HG02759 (cell line): ENCODE results near the gene TKFC.

Experiments used
- ATAC-seq: cut with Tn5 transposase; IDR thresholded peaks from one replicate; pipeline ENCODE4 v1.9.1; 2021; ENCODE audit warnings: mild to moderate bottlenecking, moderate library complexity; ENCODE audit not compliant: unreplicated experiment

TKFC gene

DNA sequence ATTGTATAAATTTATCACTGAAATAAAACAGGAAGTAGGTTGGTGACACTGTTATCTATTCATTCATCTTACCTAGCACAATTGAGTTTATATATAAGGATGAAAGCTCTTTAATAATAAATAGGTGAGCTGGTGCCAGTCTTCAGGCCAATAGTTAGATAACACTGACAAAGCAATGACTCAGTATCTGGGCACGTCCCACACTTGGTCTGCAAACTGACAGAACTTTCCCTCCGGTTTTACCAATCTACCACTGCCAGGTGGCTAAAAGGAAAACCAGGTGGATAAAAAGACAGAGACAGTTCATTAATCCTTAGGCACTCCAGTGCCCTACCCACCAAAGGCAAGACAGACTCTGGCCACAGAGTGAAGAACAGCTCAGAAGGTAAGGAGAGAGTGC lies 17.8 kb upstream of the TKFC start:
- no peak for ATAC-seq

DNA sequence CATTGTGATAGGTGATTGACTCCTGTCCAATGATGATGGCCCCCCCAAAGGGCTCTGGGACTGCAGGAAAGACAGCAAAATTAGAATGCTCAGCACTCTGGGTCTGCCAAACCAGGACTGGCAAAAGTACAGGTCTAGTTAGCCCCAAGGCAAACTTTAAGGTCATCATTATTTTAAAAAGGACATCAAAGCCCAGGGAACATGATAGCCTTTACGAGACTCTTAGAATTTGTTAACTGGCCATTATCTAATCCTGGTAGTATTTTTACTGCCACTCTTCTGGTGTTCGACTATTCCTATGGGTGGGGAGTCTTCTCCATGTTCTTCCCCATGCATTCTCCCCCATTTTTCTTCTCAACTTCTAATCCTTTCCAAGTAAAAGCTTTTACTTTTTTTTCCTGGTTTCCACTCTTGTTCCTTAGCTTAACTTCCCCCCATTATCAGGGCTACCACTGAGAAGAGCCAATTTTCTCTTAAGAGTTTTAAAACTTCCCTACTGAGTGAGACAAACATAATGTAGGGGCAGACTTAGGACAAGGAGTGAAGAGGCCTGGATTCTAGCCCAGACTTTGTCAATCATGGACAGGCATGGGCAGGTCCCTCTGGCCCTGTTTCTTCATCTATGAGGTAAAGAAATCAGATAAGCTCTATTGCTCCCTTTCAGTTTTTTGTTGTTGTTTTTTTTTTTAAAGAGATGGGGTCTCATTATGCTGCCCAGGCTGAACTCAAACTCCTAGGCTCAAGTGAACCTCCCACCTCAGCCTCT lies 7.2 kb upstream of the TKFC start:
- ATAC-seq, result no peak

DNA sequence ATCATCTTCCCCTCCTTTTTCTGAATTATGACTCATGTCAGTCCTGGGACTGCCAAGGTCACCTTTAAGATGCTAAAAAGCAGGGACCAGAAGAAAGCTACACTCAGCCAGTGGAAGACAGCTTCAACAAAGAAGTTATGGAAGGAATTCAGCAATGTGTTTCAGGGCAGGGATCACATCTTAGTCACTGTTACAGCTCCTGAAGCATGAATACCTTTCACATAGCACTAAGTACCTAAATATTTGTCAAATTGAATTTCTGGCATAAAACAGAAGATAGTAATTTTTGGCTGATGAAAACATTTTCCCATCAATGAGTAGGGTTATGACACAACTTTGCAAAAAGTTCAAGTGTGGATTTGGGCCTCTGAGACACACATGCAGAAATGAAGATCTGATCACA lies 5.4 kb upstream of the TKFC start:
- ATAC-seq, result no peak

DNA sequence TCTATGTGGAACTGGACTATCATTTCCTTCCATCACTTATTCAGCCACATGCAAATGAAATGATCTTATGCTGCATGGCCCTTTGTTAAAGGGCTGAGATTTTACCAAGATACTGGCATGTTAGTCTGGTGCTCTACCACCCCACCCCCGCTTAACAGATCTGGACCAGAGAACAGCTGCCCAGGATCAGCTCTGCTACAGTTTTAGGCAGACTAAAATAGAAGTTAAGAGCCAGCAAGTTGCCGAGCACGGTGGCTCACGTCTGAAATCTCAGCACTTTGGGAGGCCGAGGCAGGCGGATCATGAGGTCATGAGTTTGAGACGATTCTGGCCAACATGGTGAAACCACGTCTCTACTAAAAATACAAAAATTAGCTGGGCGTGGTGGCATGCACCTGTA lies 4.7 kb upstream of the TKFC start:
- no peak for ATAC-seq

DNA sequence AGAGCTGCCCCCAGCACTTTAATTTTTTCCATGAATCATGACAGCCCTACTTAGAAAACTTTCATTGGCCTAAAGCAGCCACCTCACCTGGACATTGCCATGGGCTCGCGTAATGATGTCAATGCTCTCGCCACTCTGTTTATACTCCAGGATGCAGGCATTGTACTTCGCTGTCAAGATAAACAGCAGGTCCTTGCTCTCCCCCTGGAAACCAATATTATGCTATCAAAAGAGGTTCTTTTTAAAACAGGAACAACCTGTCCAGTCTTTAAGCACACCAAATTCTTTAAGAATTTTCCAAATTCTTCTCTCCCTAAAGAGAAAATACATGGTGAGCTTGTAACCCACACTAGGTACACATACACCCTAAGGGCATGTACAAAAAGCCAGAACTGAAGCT lies 3.2 kb upstream of the TKFC start:
- no peak for ATAC-seq

DNA sequence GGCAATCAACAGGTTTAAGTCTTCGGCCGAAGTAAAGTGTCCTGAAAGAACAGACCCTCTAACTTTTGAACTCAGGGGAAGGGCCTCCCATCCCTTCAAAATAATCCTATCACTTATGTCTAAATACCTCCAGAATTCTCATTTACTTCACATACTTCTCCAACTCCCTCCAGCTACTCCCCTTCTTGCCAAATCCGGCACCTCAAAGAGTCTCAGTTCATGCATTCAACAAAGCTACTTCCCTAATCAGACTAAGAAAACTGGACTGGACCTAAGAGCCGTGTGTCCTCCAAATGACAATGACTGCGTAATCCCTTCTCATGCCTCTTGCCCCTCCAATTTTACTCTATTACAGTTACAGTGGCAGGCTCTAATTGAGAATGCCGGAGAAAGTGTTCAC lies 1.4 kb upstream of the TKFC start:
- ATAC-seq, result no peak

DNA sequence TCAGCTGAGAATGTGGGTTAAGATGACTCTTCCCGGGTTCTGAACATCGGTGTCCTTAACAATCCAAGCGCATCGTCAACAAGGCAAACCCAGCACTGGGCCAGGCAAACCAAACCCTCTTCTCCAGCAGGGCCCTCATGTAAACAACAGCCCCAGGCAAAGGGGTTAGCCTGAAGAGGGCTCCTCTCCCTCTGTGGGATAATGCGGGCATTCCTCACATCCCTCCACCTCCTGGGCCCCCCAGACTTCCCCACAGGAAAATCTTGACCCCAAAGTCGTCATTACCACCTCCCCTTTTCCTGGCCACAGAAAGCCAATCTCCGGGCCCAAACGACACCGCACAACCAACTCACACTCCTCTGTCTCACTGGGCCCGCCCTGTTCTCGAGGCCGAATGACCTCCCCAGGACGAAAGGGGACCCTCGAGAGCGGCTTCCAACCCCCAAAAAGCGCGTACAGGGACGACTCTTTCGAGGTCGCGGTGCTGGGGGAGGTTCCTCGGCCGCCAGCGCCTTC lies 689 bp upstream of the TKFC start:
- ATAC-seq, result peak; percentile 3

DNA sequence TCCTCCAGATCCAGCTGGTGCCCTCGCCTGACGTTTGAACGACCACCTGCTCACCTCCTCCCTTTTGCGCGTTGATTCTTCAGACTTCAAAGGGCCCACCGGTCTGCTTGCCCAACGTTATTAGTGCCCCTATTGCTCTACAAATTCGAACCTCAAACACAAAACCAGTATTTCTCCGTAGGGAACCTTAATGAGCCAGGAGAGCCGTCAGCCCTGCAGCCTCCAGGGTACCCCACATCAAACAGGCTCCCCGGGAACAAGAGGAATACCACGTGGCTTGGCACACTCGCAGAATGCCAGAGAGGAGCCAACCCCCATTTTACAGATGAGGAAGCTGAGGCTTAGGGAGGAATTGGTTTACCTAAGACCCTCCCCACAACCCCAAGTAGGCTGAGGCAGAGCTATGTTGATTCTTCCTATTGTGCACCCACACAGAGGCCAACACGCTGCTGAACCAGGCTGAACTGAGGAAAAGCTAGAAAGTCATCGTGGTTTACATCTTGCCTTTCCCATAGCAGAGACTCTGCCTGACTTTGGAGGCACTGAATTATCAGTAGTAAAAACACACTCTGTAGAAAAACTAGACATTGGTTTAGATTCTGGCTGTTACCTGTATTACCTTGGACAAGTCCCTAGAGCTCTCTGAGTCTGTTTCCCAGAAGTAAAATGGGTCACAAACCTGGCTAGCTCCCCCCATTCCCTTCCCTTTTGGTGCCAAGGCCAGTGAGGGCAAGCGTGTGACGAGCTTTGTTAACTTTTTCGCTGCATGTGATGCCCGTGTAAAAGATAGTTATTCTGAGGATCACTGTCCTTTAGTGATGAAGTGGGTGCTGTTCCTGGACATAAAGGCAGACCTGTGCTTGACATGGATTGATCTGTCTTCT lies 764 bp downstream of the TKFC start:
- ATAC-seq, result peak; percentile 7

DNA sequence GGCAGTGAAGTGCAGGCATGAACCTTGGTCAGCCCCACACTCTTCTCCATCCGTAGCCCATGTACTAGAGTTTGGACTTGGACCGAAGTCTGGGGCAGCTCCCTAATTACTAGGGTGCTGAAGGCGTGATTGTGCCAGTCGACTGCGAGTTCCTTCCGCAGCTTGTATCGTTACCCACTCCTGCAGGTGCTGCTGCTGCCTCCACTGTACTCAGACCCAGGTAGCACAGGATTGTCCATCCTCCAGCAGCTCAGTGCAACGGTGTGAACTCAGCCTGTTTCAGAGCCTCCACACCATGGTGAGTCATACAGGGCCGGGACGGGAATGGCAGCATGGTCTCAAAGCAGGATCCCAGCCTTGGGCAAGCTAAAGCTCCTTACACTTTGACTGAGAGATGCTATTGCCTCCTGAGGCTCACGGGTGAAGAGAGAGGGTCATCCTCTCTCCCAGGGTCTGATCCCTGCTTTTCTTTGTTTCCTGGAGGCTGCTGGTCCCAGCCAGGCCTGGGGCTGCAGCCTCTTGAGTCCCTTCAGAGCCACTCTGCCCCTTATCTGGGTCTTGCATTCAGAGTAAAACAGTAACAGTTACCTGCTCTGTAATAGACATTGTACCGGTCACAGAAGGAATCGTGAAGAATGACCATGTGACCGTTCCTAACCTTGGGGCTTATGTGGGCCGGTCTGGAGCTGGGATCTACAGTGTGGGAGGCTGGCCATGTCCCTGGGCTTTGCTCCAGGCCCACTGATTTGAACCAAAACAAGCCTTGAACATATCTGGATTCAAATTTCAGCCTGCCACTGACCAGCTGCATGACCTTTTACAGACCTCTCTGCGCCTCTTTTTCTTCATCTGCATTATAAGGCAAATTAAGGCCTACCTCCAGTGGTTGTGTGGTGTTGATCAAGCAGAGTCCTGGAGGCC lies 1.7 kb downstream of the TKFC start:
- no peak for ATAC-seq

DNA sequence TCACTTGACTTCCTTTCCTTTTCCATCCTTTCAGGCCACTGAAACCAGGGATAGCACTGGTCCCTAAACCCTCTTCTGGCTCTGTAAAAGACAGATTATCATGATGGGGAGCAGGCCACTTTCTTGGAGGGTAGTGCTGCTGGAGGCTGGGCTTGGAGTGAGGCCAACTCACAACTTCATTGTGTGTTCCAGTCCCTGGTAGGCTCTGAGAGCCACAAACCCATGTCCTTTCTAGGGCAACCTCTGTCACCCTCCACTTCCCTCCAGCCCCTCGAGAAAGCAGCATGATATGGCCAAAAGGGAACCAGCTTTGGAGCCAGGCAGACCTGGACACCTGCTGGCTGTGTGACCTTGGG lies 2.3 kb downstream of the TKFC start:
- no peak for ATAC-seq

DNA sequence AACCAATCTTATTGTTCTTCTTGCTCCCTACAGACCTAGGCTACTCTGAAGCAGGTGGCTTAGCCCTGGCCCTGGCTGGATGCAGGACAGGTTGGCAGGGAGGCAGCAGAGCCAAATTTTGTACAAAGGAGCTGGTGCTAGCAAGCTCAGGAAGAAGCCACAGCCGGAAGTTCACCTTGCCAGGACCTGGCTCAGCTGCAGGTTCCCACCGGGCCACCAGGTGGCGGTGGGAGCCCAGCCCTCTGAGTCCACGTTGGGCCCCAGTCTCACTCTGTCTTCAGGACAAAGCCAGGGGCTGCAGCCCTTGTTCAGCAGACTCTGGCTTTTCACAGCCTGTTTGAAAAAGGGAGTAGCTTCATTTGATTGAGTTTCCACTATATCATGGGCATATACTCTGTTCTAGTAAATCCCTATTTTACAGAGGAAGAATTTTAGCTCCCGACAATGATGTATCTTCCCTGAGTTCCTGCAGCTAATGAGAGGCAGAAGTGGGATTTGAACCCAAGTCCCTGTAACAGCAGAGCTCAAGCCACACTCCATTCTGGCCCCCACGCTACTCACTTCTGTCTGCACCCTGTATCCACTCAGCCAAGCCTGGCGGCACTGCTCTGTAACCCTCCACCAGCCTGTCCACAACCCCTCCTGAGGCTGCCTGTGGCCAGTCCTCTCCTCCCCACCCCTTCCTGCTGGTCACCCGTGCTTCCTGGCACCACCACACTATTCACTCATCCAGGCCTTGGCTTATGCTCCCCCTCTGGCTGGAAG lies 3.3 kb downstream of the TKFC start:
- peak; percentile 53 for ATAC-seq

DNA sequence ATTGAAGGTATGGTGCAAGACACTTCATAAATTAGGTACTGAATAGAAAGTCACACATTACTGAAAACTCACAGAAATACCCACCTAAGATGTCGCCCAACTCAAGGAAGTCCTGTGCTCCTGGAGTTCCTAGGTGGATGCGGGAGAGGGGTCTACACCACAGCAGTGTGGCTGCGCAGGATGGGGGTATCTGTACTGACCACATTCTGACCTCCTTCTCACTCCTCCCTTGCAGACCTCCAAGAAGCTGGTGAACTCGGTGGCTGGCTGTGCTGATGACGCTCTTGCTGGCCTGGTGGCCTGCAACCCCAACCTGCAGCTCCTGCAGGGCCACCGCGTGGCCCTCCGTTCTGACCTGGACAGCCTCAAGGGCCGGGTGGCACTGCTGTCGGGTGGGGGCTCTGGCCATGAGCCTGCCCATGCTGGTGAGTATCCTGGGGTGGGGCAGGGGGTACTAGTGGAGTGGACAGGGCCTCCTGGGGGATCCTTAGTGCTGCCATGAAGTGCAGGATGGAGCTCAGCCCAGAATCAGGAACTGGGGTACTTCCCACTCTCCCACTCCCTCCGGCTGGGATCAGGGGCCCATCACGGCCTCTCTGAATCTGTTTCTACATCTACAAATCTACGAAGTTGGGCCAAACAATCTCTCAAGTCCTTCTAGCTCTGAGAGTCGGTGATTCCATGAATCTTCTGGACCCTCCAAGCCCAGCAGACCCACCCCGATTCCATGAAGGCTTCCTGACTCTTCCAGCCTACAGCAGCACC lies 4.9 kb downstream of the TKFC start:
- ATAC-seq, result no peak

DNA sequence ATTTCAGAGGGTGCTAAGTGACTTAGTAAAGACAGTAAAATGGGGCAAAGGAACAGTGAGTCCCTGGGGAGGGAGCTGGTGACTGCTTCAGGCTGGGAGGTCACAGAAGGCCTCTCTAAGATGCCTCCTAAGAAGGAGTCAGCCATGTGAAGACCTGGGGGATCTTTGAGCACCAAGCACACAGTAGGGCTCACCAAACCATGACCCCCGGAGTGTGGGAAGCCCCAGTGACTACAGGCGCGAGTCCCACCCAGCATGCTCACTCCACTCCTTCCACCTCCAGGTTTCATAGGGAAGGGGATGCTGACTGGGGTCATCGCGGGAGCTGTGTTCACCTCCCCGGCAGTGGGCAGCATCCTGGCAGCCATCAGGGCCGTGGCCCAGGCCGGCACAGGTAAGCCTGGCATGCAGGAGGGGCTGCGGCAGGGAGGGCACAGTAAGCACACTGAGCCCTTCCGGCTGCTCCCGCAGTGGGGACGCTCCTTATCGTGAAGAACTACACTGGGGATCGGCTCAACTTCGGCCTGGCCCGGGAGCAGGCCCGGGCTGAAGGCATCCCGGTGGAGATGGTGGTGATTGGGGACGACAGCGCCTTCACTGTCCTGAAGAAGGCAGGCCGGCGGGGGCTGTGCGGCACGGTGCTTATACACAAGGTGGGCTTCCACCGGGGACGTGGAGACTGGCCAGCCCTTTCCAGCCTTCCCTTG lies 5.9 kb downstream of the TKFC start:
- ATAC-seq, result no peak

DNA sequence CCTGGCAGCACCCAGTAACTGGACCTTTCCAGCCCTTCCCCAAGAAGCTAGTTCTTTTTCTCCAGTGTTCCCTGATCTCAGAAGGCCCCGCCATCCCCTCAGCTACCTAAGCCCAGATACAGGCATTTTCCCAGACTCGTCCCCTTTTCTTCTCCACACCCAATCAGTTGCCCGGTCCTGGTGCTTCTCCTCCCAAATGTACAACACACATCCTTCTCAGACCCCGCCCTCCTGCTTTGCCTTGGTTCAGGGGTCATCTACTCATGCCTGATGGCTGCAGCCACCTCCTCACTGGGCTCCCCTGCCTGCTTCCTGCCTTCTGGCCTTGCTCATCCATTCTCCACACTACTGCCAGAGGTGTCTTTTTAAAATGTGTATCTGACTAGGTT lies 6.5 kb downstream of the TKFC start:
- ATAC-seq, result no peak

DNA sequence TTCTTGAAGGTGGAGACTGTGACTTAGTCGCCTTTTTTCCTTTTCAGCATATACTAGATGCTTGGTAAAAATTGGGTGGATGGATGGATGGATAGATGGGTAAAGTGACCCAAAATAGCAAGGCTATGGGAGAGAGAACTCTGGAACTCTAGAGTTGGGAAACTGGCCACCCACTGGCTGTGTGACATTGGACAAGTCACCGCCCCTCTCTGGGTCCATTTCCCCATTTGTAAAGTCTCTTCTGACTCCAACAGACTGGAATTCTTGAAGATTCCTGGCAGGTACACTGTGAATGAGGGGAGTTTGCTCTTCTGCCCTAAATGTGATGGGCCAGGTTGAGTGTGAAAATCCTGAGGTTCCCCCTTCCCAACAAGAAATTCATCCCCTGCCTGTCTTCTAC lies 8.0 kb downstream of the TKFC start:
- no peak for ATAC-seq

DNA sequence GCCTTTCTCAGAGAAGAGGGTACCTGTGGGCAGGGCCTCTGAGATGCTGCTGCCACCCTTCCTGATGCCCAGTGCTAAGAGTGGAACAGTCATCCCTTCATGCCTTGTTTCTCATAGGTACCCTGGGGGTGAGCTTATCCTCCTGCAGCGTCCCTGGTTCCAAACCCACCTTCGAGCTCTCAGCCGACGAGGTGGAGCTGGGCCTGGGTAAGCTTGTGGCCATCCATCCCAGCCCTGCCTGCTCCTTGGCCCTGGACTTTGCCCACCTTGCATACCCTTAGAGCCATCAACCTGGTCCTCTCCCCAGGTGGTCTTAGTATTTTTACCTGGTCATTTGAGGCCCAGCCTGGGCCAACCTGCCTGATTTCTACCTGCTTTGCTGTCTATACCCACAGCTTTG lies 8.7 kb downstream of the TKFC start:
- no peak for ATAC-seq

DNA sequence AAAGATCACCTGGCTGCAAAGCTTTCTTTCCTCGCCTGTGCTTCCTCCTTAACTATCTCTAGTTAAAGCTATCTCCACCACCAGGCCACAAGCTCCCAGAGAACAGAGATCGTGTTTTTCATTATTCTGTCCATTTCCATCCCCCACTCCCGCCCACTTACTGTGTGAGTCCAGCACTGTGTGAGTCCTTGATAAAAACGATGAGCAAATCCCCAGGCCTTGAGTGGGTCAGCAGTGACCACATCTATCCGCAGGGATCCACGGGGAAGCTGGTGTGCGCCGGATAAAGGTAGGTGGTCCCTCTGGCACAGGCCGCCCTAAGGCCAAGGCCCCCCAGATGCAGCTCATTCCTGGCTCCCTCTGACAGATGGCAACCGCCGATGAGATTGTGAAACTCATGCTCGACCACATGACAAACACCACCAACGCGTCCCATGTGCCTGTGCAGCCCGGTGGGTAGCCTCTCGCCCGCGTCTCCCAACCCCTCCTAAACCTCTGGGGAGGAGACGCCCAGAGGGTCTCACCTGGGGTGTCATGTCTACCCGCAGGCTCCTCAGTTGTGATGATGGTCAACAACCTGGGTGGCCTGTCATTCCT lies 9.3 kb downstream of the TKFC start:
- ATAC-seq, result no peak
